GM12875 (cell line): ENCODE measurements around the gene ZNF469.

Experiments used
- H3K4me3 ChIP-seq: one replicate; pipeline ENCODE4 v1.5.1; 2011; ENCODE audit warnings: low read depth, low read length, control low read depth
- TF ChIP-seq, protein P1 (sequence below): IDR thresholded peaks from 2 replicates; pipeline ENCODE4 v1.5.1; 2011; ENCODE audit warnings: low read depth, mild to moderate bottlenecking, control low read depth, inconsistent platforms, low read length, moderate library complexity, borderline replicate concordance; ENCODE audit not compliant: insufficient read depth

The ZNF469 gene

DNA sequence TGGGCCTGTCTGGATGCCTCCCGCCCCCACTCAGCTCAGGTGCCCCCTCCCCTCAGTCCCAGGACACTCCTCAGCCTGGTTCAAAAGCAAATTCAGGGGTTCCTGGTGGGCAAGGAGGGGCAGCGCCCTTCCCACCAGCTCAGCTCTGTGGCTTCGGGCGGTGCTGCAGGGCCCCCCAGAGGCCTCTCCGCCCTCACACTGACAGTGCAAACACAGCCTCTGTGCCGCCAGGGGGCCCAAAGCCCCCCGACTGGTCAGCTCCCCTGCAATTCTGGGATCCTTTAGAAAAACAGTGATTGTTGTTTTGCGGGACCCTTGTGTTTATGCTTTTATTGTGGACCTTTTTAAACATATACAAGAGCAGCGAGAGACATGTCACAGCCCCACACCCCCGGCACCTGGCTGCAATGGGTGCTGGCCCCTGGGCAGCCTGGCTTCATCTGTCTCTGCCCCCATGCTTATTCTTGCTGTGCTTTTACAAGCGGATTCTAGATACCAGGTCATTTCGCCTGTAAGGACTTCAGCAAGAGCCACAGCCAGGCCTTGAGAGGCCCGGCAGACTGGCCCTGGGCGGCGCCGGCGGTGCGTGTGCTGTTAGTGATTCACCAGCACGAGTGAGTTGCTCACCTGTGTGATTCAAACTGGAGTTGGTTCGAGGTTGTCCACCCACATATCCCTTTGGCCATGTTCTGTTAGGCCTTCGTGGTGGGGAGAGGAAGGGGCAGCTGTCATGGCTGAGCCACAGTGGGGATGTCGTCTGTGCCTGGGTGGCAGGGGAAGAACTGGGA lies 21.2 kb downstream of the ZNF469 start:
- TF ChIP-seq, protein P1, sequence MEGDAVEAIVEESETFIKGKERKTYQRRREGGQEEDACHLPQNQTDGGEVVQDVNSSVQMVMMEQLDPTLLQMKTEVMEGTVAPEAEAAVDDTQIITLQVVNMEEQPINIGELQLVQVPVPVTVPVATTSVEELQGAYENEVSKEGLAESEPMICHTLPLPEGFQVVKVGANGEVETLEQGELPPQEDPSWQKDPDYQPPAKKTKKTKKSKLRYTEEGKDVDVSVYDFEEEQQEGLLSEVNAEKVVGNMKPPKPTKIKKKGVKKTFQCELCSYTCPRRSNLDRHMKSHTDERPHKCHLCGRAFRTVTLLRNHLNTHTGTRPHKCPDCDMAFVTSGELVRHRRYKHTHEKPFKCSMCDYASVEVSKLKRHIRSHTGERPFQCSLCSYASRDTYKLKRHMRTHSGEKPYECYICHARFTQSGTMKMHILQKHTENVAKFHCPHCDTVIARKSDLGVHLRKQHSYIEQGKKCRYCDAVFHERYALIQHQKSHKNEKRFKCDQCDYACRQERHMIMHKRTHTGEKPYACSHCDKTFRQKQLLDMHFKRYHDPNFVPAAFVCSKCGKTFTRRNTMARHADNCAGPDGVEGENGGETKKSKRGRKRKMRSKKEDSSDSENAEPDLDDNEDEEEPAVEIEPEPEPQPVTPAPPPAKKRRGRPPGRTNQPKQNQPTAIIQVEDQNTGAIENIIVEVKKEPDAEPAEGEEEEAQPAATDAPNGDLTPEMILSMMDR, result no peak
- no peak overlapping the region for H3K4me3 ChIP-seq

DNA sequence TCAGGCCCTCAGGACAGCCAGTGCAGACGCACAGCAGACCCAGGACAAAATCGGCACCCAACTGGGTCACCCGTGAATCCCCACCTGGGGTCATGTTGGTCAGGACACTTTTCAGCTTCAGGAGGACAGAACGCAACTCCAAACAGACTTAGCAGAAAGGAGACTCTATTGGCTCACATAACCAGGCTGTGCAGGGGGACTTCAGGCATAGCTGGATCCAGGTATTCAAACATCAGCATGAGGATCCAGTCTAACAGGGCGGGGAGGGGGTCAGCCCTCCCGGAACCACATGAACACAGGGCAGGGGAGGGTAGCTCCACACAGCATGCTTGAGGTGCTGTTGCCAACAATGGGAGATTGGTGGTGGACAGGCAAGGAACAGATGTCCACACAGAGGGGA lies 22.0 kb downstream of the ZNF469 start:
- H3K4me3 ChIP-seq, result no peak overlapping the region
- TF ChIP-seq, protein P1, result no peak

DNA sequence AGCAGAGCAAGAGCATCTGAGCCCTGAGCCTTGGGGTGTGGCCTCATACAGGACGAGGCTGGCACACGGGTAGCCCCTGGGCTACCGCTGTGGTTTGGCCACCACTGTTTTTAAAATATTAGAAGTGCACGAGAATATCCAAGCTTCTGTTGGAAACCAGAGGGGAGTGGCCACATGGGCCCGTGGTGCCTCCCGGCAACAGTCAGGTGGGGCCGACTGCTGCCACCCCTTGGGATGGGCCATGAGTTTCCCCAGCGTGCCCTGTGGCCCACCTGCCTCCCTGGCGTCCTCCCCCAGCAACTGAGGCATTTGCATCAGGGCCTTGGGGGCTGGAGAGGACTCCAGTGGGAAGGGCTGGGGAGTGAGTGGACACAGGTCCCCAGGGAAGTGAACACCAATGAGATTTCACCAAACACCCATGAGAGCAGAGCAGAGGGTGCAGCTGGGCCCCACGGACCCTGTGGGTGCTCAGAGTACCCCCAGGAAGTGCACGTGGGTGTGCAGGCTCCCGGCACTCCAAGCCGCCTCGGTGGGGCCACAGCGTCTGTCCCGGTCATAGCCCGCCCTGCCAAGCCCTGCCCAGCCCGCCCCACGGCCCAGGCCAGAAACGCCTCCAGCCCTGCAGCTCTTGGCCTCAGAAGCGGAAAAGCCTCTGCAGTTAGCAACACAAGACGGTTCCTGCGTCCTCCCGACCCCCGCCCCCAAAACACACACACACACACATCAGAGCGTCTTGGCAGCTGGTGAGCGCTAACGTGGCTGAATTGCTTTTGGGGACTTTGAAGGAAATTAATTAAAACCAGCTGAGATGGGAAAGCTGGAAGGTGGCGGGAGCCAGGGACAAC lies 22.7 kb downstream of the ZNF469 start:
- H3K4me3 ChIP-seq, result no peak overlapping the region
- TF ChIP-seq, protein P1, result no peak

DNA sequence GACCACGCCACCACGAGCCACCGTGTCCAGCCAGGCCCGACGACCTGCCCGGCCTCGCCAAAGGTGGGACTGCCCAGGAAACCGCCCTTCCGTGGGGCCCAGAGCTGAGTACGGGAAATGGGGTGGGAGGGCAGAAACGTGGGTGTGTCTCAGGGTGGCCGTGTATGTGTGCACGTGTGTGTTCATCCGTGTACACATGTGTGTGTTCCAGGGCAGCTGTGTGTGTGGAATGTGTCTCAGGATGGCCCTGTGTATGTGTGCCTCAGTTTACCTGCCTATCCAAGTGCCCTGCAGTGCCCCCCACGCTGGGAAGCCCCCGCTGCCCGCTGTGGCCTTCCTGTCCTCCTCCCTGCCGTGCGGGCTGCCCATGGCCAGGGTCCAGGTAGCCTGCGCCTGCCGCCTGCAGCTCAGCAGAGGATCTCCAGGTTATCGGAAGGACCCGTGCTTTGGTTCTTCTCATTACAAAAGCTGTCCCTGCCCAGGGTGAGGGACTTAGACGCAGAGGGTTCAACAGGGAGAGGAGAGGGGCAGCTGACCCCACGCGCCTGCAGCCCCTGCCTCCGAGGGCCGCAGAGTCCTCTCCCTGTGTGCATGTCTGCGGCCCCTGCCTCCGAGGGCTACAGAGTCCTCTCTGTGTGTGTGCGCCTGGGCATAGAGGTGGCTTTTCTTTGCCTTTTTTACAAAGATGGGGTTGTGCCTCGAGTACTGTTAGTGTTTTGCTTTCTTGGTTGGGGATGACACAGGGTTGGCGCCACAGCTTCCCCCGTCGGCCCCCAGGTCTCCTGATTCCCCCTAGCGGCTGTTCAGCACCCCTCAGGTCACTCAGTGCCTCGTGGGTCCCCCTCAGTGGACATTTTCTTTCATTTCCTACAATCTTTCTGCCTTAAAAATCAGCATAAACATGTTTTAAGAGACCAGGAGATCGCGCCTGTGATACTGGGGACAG lies 23.6 kb downstream of the ZNF469 start:
- no peak overlapping the region for H3K4me3 ChIP-seq

GRCh38 chr16:88407042-88407420 lies 24.3 kb downstream of the ZNF469 start:
- TF ChIP-seq, protein P1, result no peak

More for the DNA sequence above, 23.6 kb downstream of the ZNF469 start:
- TF ChIP-seq, protein P1, result 0 out of 2 replicates have a peak, but pooled peaks have one; percentile 6

DNA sequence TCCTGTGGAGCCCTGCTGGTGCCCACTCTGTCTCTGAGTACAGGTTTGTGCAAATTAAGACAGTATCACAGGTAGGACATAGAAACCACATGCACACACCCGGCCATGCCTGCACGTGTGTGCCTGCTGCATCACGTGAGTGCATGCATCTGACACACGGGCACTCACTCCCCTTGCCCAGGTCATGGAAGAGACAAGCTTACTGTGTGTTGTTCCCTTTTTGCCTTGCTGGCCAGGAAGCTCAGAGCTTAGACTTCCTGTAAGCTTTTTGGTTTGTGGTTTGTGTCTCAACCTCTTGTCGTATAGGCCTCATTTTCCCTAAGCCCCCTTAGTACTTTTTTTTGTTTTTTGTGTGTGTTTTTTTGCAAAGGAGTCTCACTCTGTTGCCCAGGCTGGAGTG lies 25.0 kb downstream of the ZNF469 start:
- no peak overlapping the region for H3K4me3 ChIP-seq
- TF ChIP-seq, protein P1, result no peak

More at GRCh38 chr16:88407042-88407420, 24.3 kb downstream of the ZNF469 start:
- H3K4me3 ChIP-seq, result no peak overlapping the region
